GM18517 (cell line): ENCODE data around the gene PLIN5.
"Not testable (repeated sequence)": the region's sequence is repeated elsewhere in the genome, so short reads cannot be mapped to it uniquely, and the experiment has no call there.

Experiments
- ATAC-seq: cut with Tn5 transposase; IDR thresholded peaks from one replicate; pipeline ENCODE4 v1.9.1; 2021; ENCODE audit warnings: mild to moderate bottlenecking, moderate library complexity; ENCODE audit not compliant: unreplicated experiment

PLIN5 gene

GRCh38 chr19:4543842-4544647 is 9.0 kb upstream of the PLIN5 start:
- ATAC-seq, result no peak

GRCh38 chr19:4542896-4543841 is 8.1 kb upstream of the PLIN5 start:
- ATAC-seq, result no peak

- ATAC-seq, result not testable (repeated sequence)
These were observed 6.8 kb upstream of the PLIN5 start for GRCh38 chr19:4541806-4542145.

- ATAC-seq, result no peak
These were observed 6.2 kb upstream of the PLIN5 start for GRCh38 chr19:4541114-4541805.

GRCh38 chr19:4539693-4540581 is 4.9 kb upstream of the PLIN5 start, which contains the start of gene LRG1:
TSS of gene LRG1 (minus strand) at chr19:4540036. CDS start at chr19:4540013, 23 bp downstream.
- no peak for ATAC-seq

- ATAC-seq, result no peak
These were observed 4.2 kb upstream of the PLIN5 start for GRCh38 chr19:4539169-4539692.

- ATAC-seq, result no peak
These were observed 3.6 kb upstream of the PLIN5 start for GRCh38 chr19:4538601-4538954.

GRCh38 chr19:4537953-4538600 is 3.1 kb upstream of the PLIN5 start:
- no peak for ATAC-seq

- ATAC-seq, result no peak
These were observed 1.8 kb upstream of the PLIN5 start for GRCh38 chr19:4536798-4537197.

- ATAC-seq, result no peak
These were observed 1.1 kb downstream of the PLIN5 start for GRCh38 chr19:4533835-4534424.

GRCh38 chr19:4533334-4533733 is 1.7 kb downstream of the PLIN5 start:
- no peak for ATAC-seq

- ATAC-seq, result no peak
These were observed 3.4 kb downstream of the PLIN5 start for GRCh38 chr19:4531562-4532165.

GRCh38 chr19:4529924-4530522 is 5.0 kb downstream of the PLIN5 start:
- no peak for ATAC-seq

GRCh38 chr19:4528843-4529242 is 6.2 kb downstream of the PLIN5 start:
- no peak for ATAC-seq

GRCh38 chr19:4527377-4527776 is 7.6 kb downstream of the PLIN5 start:
- not testable (repeated sequence) for ATAC-seq

GRCh38 chr19:4525563-4526002 is 9.4 kb downstream of the PLIN5 start:
- no peak for ATAC-seq

- no peak for ATAC-seq
These were observed 10.0 kb downstream of the PLIN5 start for GRCh38 chr19:4524808-4525562.
